ENCODE results near the gene HSPB8.

- TF ChIP-seq CTCF (IDR thresholded peaks at IDR 0.05) (no peak), POLR2AphosphoS5 (IDR thresholded peaks at IDR 0.05) (no peak), POLR2A (IDR thresholded peaks at IDR 0.05) (no peak), EP300 (IDR thresholded peaks at IDR 0.05) (no peak)
Observed at GRCh38 chr12:119151445-119152026, 27.2 kb upstream of the HSPB8 start.
